K562 (cell line): ENCODE data around the gene ANP32B. TPM values are rescaled to one million over a fixed set of nuclear protein-coding genes. Genes with fewer than 3 reads are reported as not detected.

Experiments used
- ARHGAP35 ChIP-seq: fragments of 450-650 bp; IDR thresholded peaks from 2 replicates; pipeline ENCODE4 v1.6.1; 2018; ENCODE audit not compliant: partially characterized antibody
- CREB3L1 ChIP-seq: fragments of 450-650 bp; IDR thresholded peaks from 2 replicates; pipeline ENCODE4 v1.6.1; 2014; ENCODE audit warnings: low read depth, mild to moderate bottlenecking, moderate library complexity, borderline replicate concordance
- ELF2 ChIP-seq: fragments of 250-450 bp; sonication (Bioruptor Pico); IDR thresholded peaks from 2 replicates; pipeline ENCODE4 v1.5.0; 2021; ENCODE audit warnings: mild to moderate bottlenecking
- ESRRA ChIP-seq: fragments of 450-650 bp; IDR thresholded peaks from 2 replicates; pipeline ENCODE4 v1.6.1; 2014; ENCODE audit warnings: low read depth, mild to moderate bottlenecking, moderate library complexity, borderline replicate concordance
- HOXB6 ChIP-seq: fragments of 250-450 bp; sonication (Bioruptor Pico); IDR thresholded peaks from 2 replicates; pipeline ENCODE4 v1.5.1; 2022; ENCODE audit warnings: mild to moderate bottlenecking, borderline replicate concordance
- KHSRP ChIP-seq: fragments of 450-650 bp; IDR thresholded peaks from 2 replicates; pipeline ENCODE4 v1.6.1; 2017
- MAX ChIP-seq: sonication (generic); formaldehyde crosslinking; IDR thresholded peaks from 2 replicates; pipeline ENCODE4 v1.9.0; 2022; ENCODE audit warnings: mild to moderate bottlenecking, missing genetic modification reagents
- MAZ ChIP-seq, 2 experiments: fragments of 450-650 bp in 1 of 2; sonication (generic) in 1 of 2; formaldehyde crosslinking; IDR thresholded peaks in 1 of 2; conservative IDR thresholded peaks in 1 of 2; 2 replicates each; pipeline versions ENCODE4 v1.4.0 to v1.5.0; 2020; ENCODE audit warnings: mild to moderate bottlenecking in 1 of 2, missing genetic modification reagents in 1 of 2
- NCOA2 ChIP-seq, 2 experiments: fragments of 450-650 bp; IDR thresholded peaks; 2 replicates each; pipeline ENCODE4 v1.6.1; 2018; ENCODE audit warnings: mild to moderate bottlenecking in 2 of 2, moderate library complexity in 1 of 2; ENCODE audit not compliant: partially characterized antibody in 2 of 2
- NCOA4 ChIP-seq: fragments of 450-650 bp; IDR thresholded peaks from 2 replicates; pipeline ENCODE4 v1.6.1; 2018; ENCODE audit warnings: mild to moderate bottlenecking; ENCODE audit not compliant: partially characterized antibody
- SUPT5H ChIP-seq: fragments of 450-650 bp; IDR thresholded peaks from 2 replicates; pipeline ENCODE4 v1.6.1; 2016
- TAF7 ChIP-seq: fragments of 450-650 bp; IDR thresholded peaks from 2 replicates; pipeline ENCODE4 v1.6.1; 2016; ENCODE audit warnings: missing genetic modification characterization, missing compliant biosample characterization
- TSHZ1 ChIP-seq: fragments of 250-450 bp; sonication (Bioruptor Pico); IDR thresholded peaks from 2 replicates; pipeline ENCODE4 v1.4.0; 2020; ENCODE audit warnings: mild to moderate bottlenecking, moderate library complexity
- ZBTB12 ChIP-seq: fragments of 250-450 bp; sonication (Bioruptor Pico); IDR thresholded peaks from 2 replicates; pipeline ENCODE4 v1.4.0; 2020
- ZBTB5 ChIP-seq: fragments of 450-650 bp; IDR thresholded peaks from 2 replicates; pipeline ENCODE4 v1.6.1; 2017; ENCODE audit warnings: antibody characterized with exemption
- ZNF449 ChIP-seq: fragments of 250-450 bp; sonication (Bioruptor Pico); IDR thresholded peaks from 2 replicates; pipeline ENCODE4 v1.8.0; 2022; ENCODE audit warnings: moderate library complexity, mild to moderate bottlenecking, inconsistent platforms
- ZNF707 ChIP-seq: fragments of 250-450 bp; sonication (Bioruptor Pico); conservative IDR thresholded peaks from 2 replicates; pipeline ENCODE4 v1.8.0; 2022; ENCODE audit warnings: inconsistent platforms, mild to moderate bottlenecking, moderate library complexity
- polyA plus RNA-seq, 8 experiments: library from polyadenylated mRNA; depleted of rRNA in 4 of 8; stranded (reverse) in 5 of 8; unstranded in 3 of 8; fragments of >200 nt; fragmentation: Nextera tagmentation in 2 of 8; fragmentation: Illumina TruSeq in 1 of 8; extraction: Ambion mirVana in 2 of 8; extraction: Trizol in 1 of 8; gene quantifications; 2 replicates each; pipeline versions ENCODE4 v1.2.1 to v1.2.3, GENCODE V29; 2011 to 2014; ENCODE audit warnings: inconsistent platforms in 1 of 8, missing spikeins in 1 of 8
- total RNA-seq, 7 experiments: library from RNA; depleted of rRNA in 6 of 7; stranded (reverse); fragments of >200 nt in 6 of 7; fragmentation: Illumina TruSeq in 2 of 7; extraction: Trizol in 2 of 7; gene quantifications; 2 replicates each; pipeline versions ENCODE4 v1.2.1 to v1.2.3, GENCODE V29; 2011 to 2021; ENCODE audit warnings: low replicate concordance in 1 of 7

ANP32B gene
- total and polyA plus RNA-seq, 9 of the 15 experiments (the other 6 are each of a cell fraction or from before 2014, with no cell fraction given), result 68.9 to 815 (median 141) TPM

- TF ChIP-seq ZBTB5, result peak; percentile 88
- TF ChIP-seq TAF7, result 0 out of 2 replicates have a peak, but pooled peaks have one; percentile 29
- TF ChIP-seq KHSRP, result peak; percentile 56
- peak; percentile 63 for TF ChIP-seq ESRRA
- peak; percentile 87 for TF ChIP-seq MAX (CRISPR knock-in tag)
- TF ChIP-seq ZBTB12, result peak; percentile 31; the same call in 1 of the 2 replicates
- TF ChIP-seq ZNF707, result peak; percentile 66; the same call in 1 of the 2 replicates
- peak; percentile 77 for TF ChIP-seq NCOA4
- TF ChIP-seq HOXB6, result 0 out of 2 replicates have a peak, but pooled peaks have one; percentile 4
- 0 out of 2 replicates have a peak, but pooled peaks have one; percentile 25 for TF ChIP-seq TSHZ1 (CRISPR knock-in tag)
- peak in 1 of 2 experiments; percentile 60; a peak in 3 of 4 replicates for TF ChIP-seq MAZ (CRISPR knock-in tag; conservative IDR thresholded peaks at IDR 0.05 in 1 of 2, IDR thresholded peaks at IDR 0.05 in 1 of 2)
- TF ChIP-seq ZNF449, result peak; percentile 74; the same call in 1 of the 2 replicates
- peak; percentile 10 for TF ChIP-seq ARHGAP35
- TF ChIP-seq NCOA2 (IDR thresholded peaks at IDR 0.05; ENCODE audit: partially characterized antibody in 2 of 2), result peak; percentile 83 to 85
- TF ChIP-seq CREB3L1, result peak; percentile 69; the same call in 1 of the 2 replicates
- TF ChIP-seq SUPT5H, result peak; percentile 72
- peak; percentile 29; the same call in 1 of the 2 replicates for TF ChIP-seq ELF2 (CRISPR knock-in tag)
Measured at GRCh38 chr9:97960678-97961328, 22.3 kb upstream of the ANP32B start (continued).
